Measurements from ENCODE around the gene SNX19.

The SNX19 gene

DNA sequence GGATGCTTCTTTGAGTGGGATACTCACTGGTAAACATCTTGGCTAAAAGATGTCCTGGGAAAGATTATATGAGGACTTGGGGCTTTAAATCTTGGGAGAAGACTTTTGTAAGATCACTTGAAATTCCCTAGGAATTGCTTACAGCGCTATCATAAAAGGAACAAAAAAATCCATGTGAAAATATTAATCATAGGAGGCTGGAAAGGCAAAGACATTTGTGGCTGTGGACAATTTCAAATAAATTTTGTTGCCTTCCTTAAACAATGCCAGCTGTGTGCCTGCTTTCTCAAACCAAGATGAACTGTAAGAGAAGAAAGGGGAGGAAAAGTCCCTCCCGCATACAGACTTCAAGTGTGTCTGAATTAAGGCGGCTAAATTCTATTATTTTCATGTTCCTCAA is 75.6 kb downstream of the SNX19 start:
- TF ChIP-seq ZNF274 (IDR thresholded peaks at IDR 0.05; ENCODE audit: low read depth, low read length) (no peak), SUZ12 (IDR thresholded peaks at IDR 0.05; ENCODE audit: extremely low read depth, insufficient read depth, insufficient read length) (no peak), YY1 (IDR thresholded peaks at IDR 0.05; ENCODE audit: insufficient read depth, insufficient read length) (no peak)
- Histone ChIP-seq H3K9me3 (ENCODE audit: insufficient read depth, low read length) (no peaks in the 10 kb centered on the region), H3K36me3 (ENCODE audit: insufficient read depth, insufficient read length, low read length) (no peaks in the 10 kb centered on the region), H3K4me1 (ENCODE audit: insufficient read depth, insufficient read length) (no peaks in the 10 kb centered on the region), H3K4me3 (ENCODE audit: insufficient read length, low read depth) (no peak overlapping the region), H3K9ac (ENCODE audit: insufficient read length, low read depth) (no peak overlapping the region), H3K27me3 (ENCODE audit: insufficient read depth, insufficient read length) (no peaks in the 10 kb centered on the region)
- no peak for DNase-seq (ENCODE audit: low read depth, low spot score)

DNA sequence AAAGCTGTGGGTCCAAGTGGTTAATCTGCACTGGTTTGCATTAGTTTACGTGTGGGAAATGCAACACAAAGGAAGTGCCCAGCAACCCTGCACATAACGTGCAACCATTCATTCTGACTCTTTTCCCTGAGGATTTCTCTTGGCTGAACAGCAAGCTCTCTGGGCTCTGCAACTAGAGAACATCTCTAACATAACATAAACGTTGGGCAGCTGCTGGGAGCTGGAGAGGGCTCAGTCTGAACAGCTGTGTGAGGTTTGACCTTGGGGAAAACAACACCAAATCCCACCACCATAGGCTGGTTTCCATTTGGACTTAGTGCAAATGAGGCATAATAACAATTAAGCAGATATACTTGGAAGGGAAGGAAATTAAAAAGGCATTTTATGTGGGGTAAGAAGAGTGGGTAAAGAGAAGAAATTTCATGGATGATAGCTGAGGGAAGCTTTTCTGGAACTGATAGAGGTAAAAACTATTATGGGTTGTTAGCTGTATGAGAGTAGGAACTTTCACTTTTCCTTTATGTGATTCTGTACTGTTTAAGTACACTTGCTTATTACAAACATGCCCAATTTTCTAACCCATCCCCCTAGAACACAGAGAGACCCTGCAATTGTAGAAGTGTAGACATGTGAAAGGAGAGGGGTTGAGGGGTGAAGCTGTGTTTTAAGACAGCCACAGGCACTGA is 76.2 kb downstream of the SNX19 start:
- no peak overlapping the region for H3K9ac ChIP-seq (ENCODE audit: insufficient read length, low read depth)
- no peaks in the 10 kb centered on the region for H3K36me3 ChIP-seq (ENCODE audit: insufficient read depth, insufficient read length, low read length)
- H3K4me1 ChIP-seq (ENCODE audit: insufficient read depth, insufficient read length), result no peaks in the 10 kb centered on the region
- no peak for DNase-seq (ENCODE audit: low read depth, low spot score)
- H3K4me3 ChIP-seq (ENCODE audit: insufficient read length, low read depth), result no peak overlapping the region
- no peaks in the 10 kb centered on the region for H3K9me3 ChIP-seq (ENCODE audit: insufficient read depth, low read length)
- no peak for TF ChIP-seq YY1 (IDR thresholded peaks at IDR 0.05; ENCODE audit: insufficient read depth, insufficient read length)
- no peak for TF ChIP-seq ZNF274 (IDR thresholded peaks at IDR 0.05; ENCODE audit: low read depth, low read length)
- TF ChIP-seq SUZ12 (IDR thresholded peaks at IDR 0.05; ENCODE audit: extremely low read depth, insufficient read depth, insufficient read length), result no peak
- H3K27me3 ChIP-seq (ENCODE audit: insufficient read depth, insufficient read length), result no peaks in the 10 kb centered on the region

DNA sequence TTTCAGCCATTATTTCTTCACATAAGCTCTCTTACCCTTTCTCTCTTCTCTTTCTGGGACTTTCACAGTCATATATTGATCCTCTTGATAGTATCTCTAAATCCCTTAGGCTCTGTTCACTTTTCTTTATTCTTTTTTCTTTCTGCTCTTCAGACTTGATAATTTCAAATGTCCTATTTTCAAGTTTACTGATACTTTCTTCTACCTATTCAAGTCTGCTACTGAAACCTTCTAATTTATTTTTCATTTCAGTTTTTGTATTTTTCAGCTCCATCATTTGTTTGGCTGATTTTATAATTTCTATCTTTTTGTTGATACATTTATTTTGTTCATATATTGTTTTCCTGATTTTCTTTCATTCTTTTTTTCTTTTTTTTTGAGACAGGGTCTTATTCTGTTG is 79.1 kb downstream of the SNX19 start:
- no peaks in the 10 kb centered on the region for H3K27me3 ChIP-seq (ENCODE audit: insufficient read depth, insufficient read length)
- DNase-seq (ENCODE audit: low read depth, low spot score), result no peak

DNA sequence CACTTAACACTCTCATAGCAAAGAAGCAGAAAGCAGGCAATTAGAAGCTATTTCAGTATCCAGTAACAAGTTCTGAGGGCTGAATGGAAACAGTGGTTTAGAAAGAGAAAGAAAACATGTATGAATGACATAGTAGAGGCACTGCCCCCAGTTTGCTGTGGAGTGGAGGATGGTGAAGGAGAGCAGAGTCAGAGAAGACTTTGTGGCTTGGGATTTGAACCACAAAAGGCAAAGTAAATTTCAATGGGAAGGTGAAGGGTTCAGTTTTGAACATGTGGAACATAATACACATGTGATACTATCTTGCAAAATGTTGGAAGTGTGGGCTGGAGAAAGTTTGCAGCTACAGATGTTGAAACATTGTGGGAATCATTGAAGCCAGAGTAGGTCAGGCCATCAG is 81.4 kb downstream of the SNX19 start:
- Histone ChIP-seq H3K9me3 (ENCODE audit: insufficient read depth, low read length) (no peaks in the 10 kb centered on the region), H3K4me3 (ENCODE audit: insufficient read length, low read depth) (no peak overlapping the region), H3K9ac (ENCODE audit: insufficient read length, low read depth) (no peak overlapping the region), H3K27me3 (ENCODE audit: insufficient read depth, insufficient read length) (no peaks in the 10 kb centered on the region), H3K4me1 (ENCODE audit: insufficient read depth, insufficient read length) (peaks cover 2% of the 10 kb centered on the region), H3K36me3 (ENCODE audit: insufficient read depth, insufficient read length, low read length) (no peaks in the 10 kb centered on the region)
- TF ChIP-seq SUZ12 (IDR thresholded peaks at IDR 0.05; ENCODE audit: extremely low read depth, insufficient read depth, insufficient read length) (no peak), ZNF274 (IDR thresholded peaks at IDR 0.05; ENCODE audit: low read depth, low read length) (no peak), YY1 (IDR thresholded peaks at IDR 0.05; ENCODE audit: insufficient read depth, insufficient read length) (no peak)
- DNase-seq (ENCODE audit: low read depth, low spot score), result no peak

More for the DNA sequence above, 79.1 kb downstream of the SNX19 start:
- TF ChIP-seq ZNF274 (IDR thresholded peaks at IDR 0.05; ENCODE audit: low read depth, low read length), result no peak
- Histone ChIP-seq H3K4me1 (ENCODE audit: insufficient read depth, insufficient read length) (no peaks in the 10 kb centered on the region), H3K36me3 (ENCODE audit: insufficient read depth, insufficient read length, low read length) (no peaks in the 10 kb centered on the region), H3K9me3 (ENCODE audit: insufficient read depth, low read length) (no peaks in the 10 kb centered on the region), H3K9ac (ENCODE audit: insufficient read length, low read depth) (no peak overlapping the region), H3K4me3 (ENCODE audit: insufficient read length, low read depth) (no peak overlapping the region)

DNA sequence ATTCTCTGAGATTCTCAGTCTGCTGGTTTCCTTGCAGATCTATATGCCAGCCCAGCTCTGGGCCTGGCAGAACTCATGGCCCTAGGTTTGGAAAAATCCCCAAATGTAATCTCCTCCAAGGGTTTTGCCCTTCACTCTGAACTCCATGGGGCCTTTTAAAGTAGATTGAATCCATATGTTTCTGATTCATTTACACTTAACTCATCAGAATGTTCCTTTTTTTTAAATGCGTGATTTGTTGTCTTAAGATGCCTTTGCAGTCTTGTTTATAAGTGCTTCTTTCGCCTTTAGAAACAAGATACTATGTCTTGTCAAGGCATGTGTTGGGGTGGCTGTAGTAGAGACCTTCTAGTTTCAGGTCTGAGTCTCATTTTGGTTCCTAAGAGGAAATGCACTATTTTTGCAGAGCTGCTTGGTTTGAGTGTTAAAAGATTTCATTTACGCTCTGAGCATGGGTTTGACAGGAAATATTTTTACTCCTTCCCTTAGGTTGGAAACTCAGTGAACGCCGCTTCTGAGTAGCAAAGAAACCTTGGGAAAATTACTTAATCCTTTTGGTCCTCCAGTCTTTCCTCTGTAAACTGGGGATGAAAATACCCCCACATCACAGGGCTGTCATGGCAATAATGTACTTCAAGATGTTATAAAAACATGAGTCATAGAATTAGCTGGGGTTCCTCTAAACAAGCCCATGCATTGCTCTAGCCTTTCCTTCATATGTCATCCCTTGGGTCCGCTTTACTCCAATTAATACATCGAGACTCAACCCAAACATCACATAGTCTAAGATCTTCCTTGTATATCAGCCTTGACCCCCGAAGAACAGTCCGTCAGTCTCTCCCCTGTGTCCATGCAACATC is 83.5 kb downstream of the SNX19 start:
- TF ChIP-seq SUZ12 (IDR thresholded peaks at IDR 0.05; ENCODE audit: extremely low read depth, insufficient read depth, insufficient read length) (no peak), YY1 (IDR thresholded peaks at IDR 0.05; ENCODE audit: insufficient read depth, insufficient read length) (no peak), ZNF274 (IDR thresholded peaks at IDR 0.05; ENCODE audit: low read depth, low read length) (no peak)

DNA sequence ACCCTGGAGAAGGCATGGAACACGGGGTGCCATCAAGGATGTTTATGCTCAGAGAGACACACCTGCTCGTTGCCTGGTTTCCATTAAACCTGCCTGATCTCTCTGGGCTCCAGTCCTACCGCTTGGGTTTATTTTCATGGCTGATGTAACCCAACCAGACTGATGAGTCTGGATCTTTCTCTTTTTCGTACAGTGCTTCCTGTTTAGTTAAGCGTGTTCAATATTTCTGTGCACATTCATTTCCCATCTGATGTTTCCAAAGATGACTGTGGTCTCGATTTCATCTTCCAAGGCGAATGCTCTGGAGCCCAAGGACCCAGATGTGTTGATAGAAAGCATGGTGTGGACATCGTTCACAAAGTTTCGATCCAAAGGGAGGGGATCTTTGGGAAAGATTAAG is 84.3 kb downstream of the SNX19 start:
- Histone ChIP-seq H3K27me3 (ENCODE audit: insufficient read depth, insufficient read length) (no peaks in the 10 kb centered on the region), H3K36me3 (ENCODE audit: insufficient read depth, insufficient read length, low read length) (no peaks in the 10 kb centered on the region), H3K9me3 (ENCODE audit: insufficient read depth, low read length) (no peaks in the 10 kb centered on the region), H3K4me1 (ENCODE audit: insufficient read depth, insufficient read length) (peaks cover 2% of the 10 kb centered on the region), H3K4me3 (ENCODE audit: insufficient read length, low read depth) (no peak overlapping the region), H3K9ac (ENCODE audit: insufficient read length, low read depth) (no peak overlapping the region)
- no peak for DNase-seq (ENCODE audit: low read depth, low spot score)
- no peak for TF ChIP-seq YY1 (IDR thresholded peaks at IDR 0.05; ENCODE audit: insufficient read depth, insufficient read length)
- TF ChIP-seq SUZ12 (IDR thresholded peaks at IDR 0.05; ENCODE audit: extremely low read depth, insufficient read depth, insufficient read length), result no peak
- TF ChIP-seq ZNF274 (IDR thresholded peaks at IDR 0.05; ENCODE audit: low read depth, low read length), result no peak

More for the DNA sequence above, 83.5 kb downstream of the SNX19 start:
- Histone ChIP-seq H3K4me1 (ENCODE audit: insufficient read depth, insufficient read length) (peaks cover 2% of the 10 kb centered on the region), H3K36me3 (ENCODE audit: insufficient read depth, insufficient read length, low read length) (no peaks in the 10 kb centered on the region), H3K9me3 (ENCODE audit: insufficient read depth, low read length) (no peaks in the 10 kb centered on the region), H3K4me3 (ENCODE audit: insufficient read length, low read depth) (no peak overlapping the region), H3K27me3 (ENCODE audit: insufficient read depth, insufficient read length) (no peaks in the 10 kb centered on the region), H3K9ac (ENCODE audit: insufficient read length, low read depth) (no peak overlapping the region)
- no peak for DNase-seq (ENCODE audit: low read depth, low spot score)

DNA sequence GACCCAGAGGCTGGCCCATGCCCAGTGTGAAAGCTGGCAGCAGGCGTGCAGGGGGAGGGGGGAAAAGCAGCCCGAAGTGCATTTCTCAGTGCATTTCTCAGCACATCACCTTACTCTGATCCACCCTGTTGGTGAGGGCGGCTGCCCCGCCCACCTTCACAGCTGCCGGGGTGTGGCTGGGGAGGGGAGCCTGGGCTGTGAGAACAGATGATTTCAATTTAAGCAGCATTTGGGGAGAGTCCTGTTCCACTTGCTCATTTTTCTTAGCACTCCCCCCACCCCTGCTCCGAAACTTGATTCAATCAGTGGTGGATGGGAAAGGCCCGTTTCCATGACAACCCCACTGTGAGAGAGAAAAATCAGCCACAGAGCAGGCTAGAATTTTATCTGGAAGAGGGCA is 84.8 kb downstream of the SNX19 start:
- no peak for DNase-seq (ENCODE audit: low read depth, low spot score)
- TF ChIP-seq SUZ12 (IDR thresholded peaks at IDR 0.05; ENCODE audit: extremely low read depth, insufficient read depth, insufficient read length) (no peak), YY1 (IDR thresholded peaks at IDR 0.05; ENCODE audit: insufficient read depth, insufficient read length) (no peak), ZNF274 (IDR thresholded peaks at IDR 0.05; ENCODE audit: low read depth, low read length) (no peak)
- no peak overlapping the region for H3K4me3 ChIP-seq (ENCODE audit: insufficient read length, low read depth)
- no peaks in the 10 kb centered on the region for H3K36me3 ChIP-seq (ENCODE audit: insufficient read depth, insufficient read length, low read length)
- no peaks in the 10 kb centered on the region for H3K27me3 ChIP-seq (ENCODE audit: insufficient read depth, insufficient read length)
- H3K9me3 ChIP-seq (ENCODE audit: insufficient read depth, low read length), result no peaks in the 10 kb centered on the region
- H3K4me1 ChIP-seq (ENCODE audit: insufficient read depth, insufficient read length), result peaks cover 2% of the 10 kb centered on the region
- H3K9ac ChIP-seq (ENCODE audit: insufficient read length, low read depth), result no peak overlapping the region

Data from NT2/D1 (cell line).